ENCODE measurements around the gene SAV1. TPM values are rescaled to one million over a fixed set of nuclear protein-coding genes. Genes with fewer than 3 reads are reported as not detected.
A peak's percentile ranks its signal among the peaks of the same experiment; 100 is the strongest.
"Not testable (repeated sequence)": the region's sequence is repeated elsewhere in the genome, so short reads cannot be mapped to it uniquely, and the experiment has no call there.

Gene SAV1
- total RNA-seq, 1 experiment from 2014 or later = 37.1 TPM

DNA sequence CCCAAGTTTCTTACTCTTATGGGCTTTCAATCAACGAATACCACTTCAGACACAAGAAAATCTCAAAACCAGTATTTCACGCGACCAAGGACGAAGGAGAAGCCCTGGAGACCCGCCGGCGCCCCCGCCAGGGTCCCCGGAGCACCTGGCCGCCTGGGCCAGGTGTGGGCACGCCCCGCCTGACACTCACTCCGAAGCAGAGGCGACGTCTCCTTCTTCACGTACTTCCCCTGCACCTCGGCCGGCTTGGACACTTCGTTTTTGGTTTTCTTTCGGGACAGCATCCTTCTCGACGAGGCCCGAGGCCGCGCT, 466 bp downstream of the SAV1 start:
- ChIA-PET CTCF (no interaction called here), POLR2A (ENCODE audit: unreplicated experiment) (no interaction called here)
- H3K27ac ChIP-seq = peak overlapping the region; percentile 80
- peaks cover 17% of the 10 kb centered on the region; the same call in 1 of the 2 replicates for H3F3A ChIP-seq (ENCODE audit: insufficient read depth, low read depth)
- H3K4me1 ChIP-seq (replicated peaks; ENCODE audit: insufficient read depth) = peaks cover 23% of the 10 kb centered on the region
- H3K27me3 ChIP-seq (ENCODE audit: insufficient read depth, low read depth) = no peaks in the 10 kb centered on the region
- intact Hi-C loops (cut with micrococcal nuclease; ENCODE audit: unreplicated experiment) = loop anchor here (2.0 kb wide), 2 partner anchors 73 to 103 kb away; no protein-coding TSS in a partner anchor
- no peak for TF ChIP-seq EZH2 (IDR thresholded peaks at IDR 0.05; ENCODE audit: low read depth)
- TF ChIP-seq, protein P1, sequence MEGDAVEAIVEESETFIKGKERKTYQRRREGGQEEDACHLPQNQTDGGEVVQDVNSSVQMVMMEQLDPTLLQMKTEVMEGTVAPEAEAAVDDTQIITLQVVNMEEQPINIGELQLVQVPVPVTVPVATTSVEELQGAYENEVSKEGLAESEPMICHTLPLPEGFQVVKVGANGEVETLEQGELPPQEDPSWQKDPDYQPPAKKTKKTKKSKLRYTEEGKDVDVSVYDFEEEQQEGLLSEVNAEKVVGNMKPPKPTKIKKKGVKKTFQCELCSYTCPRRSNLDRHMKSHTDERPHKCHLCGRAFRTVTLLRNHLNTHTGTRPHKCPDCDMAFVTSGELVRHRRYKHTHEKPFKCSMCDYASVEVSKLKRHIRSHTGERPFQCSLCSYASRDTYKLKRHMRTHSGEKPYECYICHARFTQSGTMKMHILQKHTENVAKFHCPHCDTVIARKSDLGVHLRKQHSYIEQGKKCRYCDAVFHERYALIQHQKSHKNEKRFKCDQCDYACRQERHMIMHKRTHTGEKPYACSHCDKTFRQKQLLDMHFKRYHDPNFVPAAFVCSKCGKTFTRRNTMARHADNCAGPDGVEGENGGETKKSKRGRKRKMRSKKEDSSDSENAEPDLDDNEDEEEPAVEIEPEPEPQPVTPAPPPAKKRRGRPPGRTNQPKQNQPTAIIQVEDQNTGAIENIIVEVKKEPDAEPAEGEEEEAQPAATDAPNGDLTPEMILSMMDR (conservative IDR thresholded peaks at IDR 0.05) = peak; percentile 32; the same call in 1 of the 2 replicates
- H3K4me2 ChIP-seq = peak overlapping the region; percentile 95
- H3K4me3 ChIP-seq = peak overlapping the region; percentile 99
- no peaks in the 10 kb centered on the region for H3K9me2 ChIP-seq (ENCODE audit: insufficient read depth)
- H4K20me1 ChIP-seq (ENCODE audit: insufficient read depth) = no peaks in the 10 kb centered on the region; the same call in 1 of the 2 replicates
- DNase-seq = peak in 1 of 2 experiments; percentile 51
- H3K9me3 ChIP-seq (ENCODE audit: insufficient read depth, low read depth) = no peaks in the 10 kb centered on the region
- peaks cover 44% of the 10 kb centered on the region for H3K79me2 ChIP-seq (ENCODE audit: low read depth)
- no TSS peak for BruUV-seq (replicated peaks)
- peak overlapping the region; percentile 97 for H2AFZ ChIP-seq
- peaks cover 13% of the 10 kb centered on the region for H3K36me3 ChIP-seq (ENCODE audit: low read depth)

DNA sequence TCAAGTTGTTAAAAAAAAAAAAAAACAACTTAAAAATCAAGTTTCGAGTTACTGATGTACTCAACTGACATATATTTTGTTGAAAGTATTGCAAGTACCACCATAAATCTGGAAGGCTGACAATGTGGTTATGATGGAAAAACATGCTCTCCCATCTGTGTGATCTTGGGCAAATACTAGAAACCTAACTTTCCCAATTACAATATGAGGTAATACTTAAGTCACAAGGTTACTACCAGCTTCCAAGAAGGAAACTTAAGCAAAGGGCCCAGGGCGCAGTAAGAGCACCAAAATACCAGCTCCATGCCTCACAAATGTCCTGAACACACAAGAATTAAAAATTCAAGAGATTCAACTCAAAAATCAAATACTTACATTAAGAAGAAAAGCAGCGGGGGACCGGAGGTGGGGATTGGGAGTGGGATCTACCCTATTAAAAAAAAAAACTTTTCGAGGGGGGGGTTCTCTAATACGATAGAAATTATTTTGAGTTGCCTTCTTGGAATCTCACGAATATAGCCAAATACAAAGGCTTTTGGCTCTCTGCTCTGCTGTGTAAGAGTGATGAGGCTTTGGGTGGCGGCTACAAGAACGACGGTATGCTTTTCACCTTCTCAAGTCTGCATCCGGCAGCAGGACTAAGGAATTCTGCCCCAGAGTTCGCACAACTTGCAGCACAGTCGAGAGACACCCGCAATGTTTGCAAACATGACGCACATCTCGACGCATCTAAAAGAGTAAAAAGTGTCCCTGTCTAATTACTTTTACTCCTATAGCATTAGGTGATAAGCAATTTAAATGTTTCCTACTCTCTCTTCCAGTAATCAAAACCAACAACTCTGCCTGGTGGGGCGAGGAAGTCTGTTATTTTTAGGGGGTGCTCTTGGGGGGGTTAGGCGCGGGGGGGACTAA, 1.1 kb downstream of the SAV1 start:
- no peaks in the 10 kb centered on the region; the same call in 1 of the 2 replicates for H4K20me1 ChIP-seq (ENCODE audit: insufficient read depth)
- H3K36me3 ChIP-seq (ENCODE audit: low read depth) = peaks cover 17% of the 10 kb centered on the region
- POLR2A ChIA-PET (ENCODE audit: unreplicated experiment) = interaction anchor here (0.6 to 0.8 kb wide), 2 partner anchors 75 to 108 kb away, joined by 5 to 20 read pairs; no protein-coding TSS in a partner anchor
- peaks cover 23% of the 10 kb centered on the region for H3K4me1 ChIP-seq (replicated peaks; ENCODE audit: insufficient read depth)
- H3K79me2 ChIP-seq (ENCODE audit: low read depth) = peaks cover 48% of the 10 kb centered on the region
- H3K9me2 ChIP-seq (ENCODE audit: insufficient read depth) = no peaks in the 10 kb centered on the region
- peaks cover 17% of the 10 kb centered on the region; the same call in 1 of the 2 replicates for H3F3A ChIP-seq (ENCODE audit: insufficient read depth, low read depth)
- TF ChIP-seq, protein P1 (conservative IDR thresholded peaks at IDR 0.05) = no peak
- TF ChIP-seq EZH2 (IDR thresholded peaks at IDR 0.05; ENCODE audit: low read depth) = no peak
- H3K4me2 ChIP-seq = peak overlapping the region; percentile 95
- CTCF ChIA-PET = interaction anchor here (0.6 to 0.7 kb wide), 2 partner anchors 124 to 829 kb away, joined by 5 read pairs; no protein-coding TSS in a partner anchor
- TSS peak; percentile 43 for BruUV-seq (replicated peaks)
- intact Hi-C loops (cut with micrococcal nuclease; ENCODE audit: unreplicated experiment) = loop anchor here (2.0 kb wide), 2 partner anchors 74 to 104 kb away; no protein-coding TSS in a partner anchor
- peak overlapping the region; percentile 80 for H3K27ac ChIP-seq
- DNase-seq = peak; percentile 34 to 69
- no peaks in the 10 kb centered on the region for H3K27me3 ChIP-seq (ENCODE audit: insufficient read depth, low read depth)
- no peaks in the 10 kb centered on the region for H3K9me3 ChIP-seq (ENCODE audit: insufficient read depth, low read depth)
- H2AFZ ChIP-seq = peak overlapping the region; percentile 97
- peak overlapping the region; percentile 99 for H3K4me3 ChIP-seq

- Histone ChIP-seq H3K4me3 (peak overlapping the region; percentile 99; the same call in 1 of the 2 replicates), H3K4me2 (peak overlapping the region; percentile 95), H3F3A (ENCODE audit: insufficient read depth, low read depth) (peaks cover 17% of the 10 kb centered on the region; the same call in 1 of the 2 replicates), H3K36me3 (ENCODE audit: low read depth) (peaks cover 27% of the 10 kb centered on the region), H3K79me2 (ENCODE audit: low read depth) (peaks cover 56% of the 10 kb centered on the region), H3K4me1 (replicated peaks; ENCODE audit: insufficient read depth) (peaks cover 26% of the 10 kb centered on the region)
- intact Hi-C loops (cut with micrococcal nuclease; ENCODE audit: unreplicated experiment); H2AFZ ChIP-seq; POLR2A ChIA-PET (ENCODE audit: unreplicated experiment); H4K20me1 ChIP-seq (ENCODE audit: insufficient read depth); BruUV-seq (replicated peaks); H3K9me2 ChIP-seq (ENCODE audit: insufficient read depth); H3K27ac ChIP-seq; H3K27me3 ChIP-seq (ENCODE audit: insufficient read depth, low read depth); H3K9me3 ChIP-seq (ENCODE audit: insufficient read depth, low read depth); DNase-seq; CTCF ChIA-PET: not testable (repeated sequence)
These were observed 2.8 kb downstream of the SAV1 start for GRCh38 chr14:50665300-50665699.

GRCh38 chr14:50664579-50664978, 3.5 kb downstream of the SAV1 start:
- peaks cover 32% of the 10 kb centered on the region for H3K4me1 ChIP-seq (replicated peaks; ENCODE audit: insufficient read depth)
- intact Hi-C loops (cut with micrococcal nuclease; ENCODE audit: unreplicated experiment); H3K9me2 ChIP-seq (ENCODE audit: insufficient read depth); H3K27ac ChIP-seq; H3K27me3 ChIP-seq (ENCODE audit: insufficient read depth, low read depth); H2AFZ ChIP-seq; H3K4me3 ChIP-seq; DNase-seq; POLR2A ChIA-PET (ENCODE audit: unreplicated experiment); H3K9me3 ChIP-seq (ENCODE audit: insufficient read depth, low read depth); H4K20me1 ChIP-seq (ENCODE audit: insufficient read depth); BruUV-seq (replicated peaks); CTCF ChIA-PET: not testable (repeated sequence)
- H3K4me2 ChIP-seq = 0 out of 2 replicates have a peak overlapping the region, but pooled peaks have one; percentile 26
- H3K36me3 ChIP-seq (ENCODE audit: low read depth) = peaks cover 27% of the 10 kb centered on the region
- peaks cover 17% of the 10 kb centered on the region; the same call in 1 of the 2 replicates for H3F3A ChIP-seq (ENCODE audit: insufficient read depth, low read depth)
- H3K79me2 ChIP-seq (ENCODE audit: low read depth) = peaks cover 63% of the 10 kb centered on the region
